Measurements from ENCODE around the gene SPEM3. TPM values are rescaled to one million over a fixed set of nuclear protein-coding genes. Genes with fewer than 3 reads are reported as not detected.

The SPEM3 gene
- total RNA-seq, 2 experiments from 2014 or later = not detected

Other genes with a start within 250 kb of the SPEM3 start
- 1 to 10 TPM; 2.6 to 3.9 TPM for gene ASGR1, start 249.5 kb upstream of the SPEM3 start, total RNA-seq
- gene DLG4, start 209.0 kb upstream of the SPEM3 start, total RNA-seq = 1 to 10 TPM; 9.5 to 9.7 TPM
- 100 to 1,000 TPM; 288 to 291 TPM for gene ACADVL, start 208.9 kb upstream of the SPEM3 start, total RNA-seq
- gene DVL2, start 194.3 kb upstream of the SPEM3 start, total RNA-seq = 10 to 100 TPM; 50.0 to 53.6 TPM
- gene PHF23, start 189.4 kb upstream of the SPEM3 start, total RNA-seq = 10 to 100 TPM; 17.8 to 24.4 TPM
- gene GABARAP, start 186.4 kb upstream of the SPEM3 start, total RNA-seq = 100 to 1,000 TPM; 104 to 118 TPM
- gene CTDNEP1, start 177.1 kb upstream of the SPEM3 start, total RNA-seq = 100 to 1,000 TPM; 159 to 160 TPM
- gene ELP5, start 176.6 kb upstream of the SPEM3 start, total RNA-seq = 10 to 100 TPM; 80.2 to 85.4 TPM
- 1 to 10 TPM; 1.5 to 1.7 TPM for gene CLDN7, start 166.4 kb upstream of the SPEM3 start, total RNA-seq
- under 1 TPM; 0.07 to 0.25 TPM for gene SLC2A4, start 147.1 kb upstream of the SPEM3 start, total RNA-seq
- gene YBX2, start 134.2 kb upstream of the SPEM3 start, total RNA-seq = under 1 TPM; 0.56 to 0.83 TPM
- 1,000 to 10,000 TPM; 1,064 TPM for gene EIF5A, start 121.2 kb upstream of the SPEM3 start, total RNA-seq
- 10 to 100 TPM; 31.8 to 36.8 TPM for gene GPS2, start 113.5 kb upstream of the SPEM3 start, total RNA-seq
- gene NEURL4, start 99.5 kb upstream of the SPEM3 start, total RNA-seq = 10 to 100 TPM; 36.2 to 40.4 TPM
- 100 to 1,000 TPM; 309 to 342 TPM for gene ACAP1, start 92.3 kb upstream of the SPEM3 start, total RNA-seq
- 10 to 100 TPM; 11.0 to 11.2 TPM for gene KCTD11, start 76.7 kb upstream of the SPEM3 start, total RNA-seq
- gene TMEM95, start 73.7 kb upstream of the SPEM3 start, total RNA-seq = not detected
- 1 to 10 TPM; 6.8 to 6.9 TPM for gene TNK1, start 47.8 kb upstream of the SPEM3 start, total RNA-seq
- 10 to 100 TPM; 62.6 to 71.1 TPM for gene PLSCR3, start 34.3 kb upstream of the SPEM3 start, total RNA-seq
- 10 to 100 TPM; 55.8 to 60.6 TPM for gene TMEM256, start 24.8 kb upstream of the SPEM3 start, total RNA-seq
- 10 to 100 TPM in 1 of 2 experiments, 1 to 10 TPM in 1; 9.4 to 10.9 TPM for gene NLGN2, start 21.0 kb upstream of the SPEM3 start, total RNA-seq
- gene SPEM1, start 8.5 kb upstream of the SPEM3 start, total RNA-seq = under 1 TPM in 1 of 2 experiments, not detected in 1; 0.36 TPM
- not detected for gene SPEM2, start 3.2 kb upstream of the SPEM3 start, total RNA-seq
- gene TMEM102, start 6.6 kb downstream of the SPEM3 start, total RNA-seq = 10 to 100 TPM; 12.5 to 14.2 TPM
- 10 to 100 TPM; 16.5 to 16.6 TPM for gene FGF11, start 10.7 kb downstream of the SPEM3 start, total RNA-seq
- 10 to 100 TPM; 11.5 to 11.7 TPM for gene CHRNB1, start 16.2 kb downstream of the SPEM3 start, total RNA-seq
- gene ZBTB4, start 50.8 kb downstream of the SPEM3 start, total RNA-seq = 10 to 100 TPM; 24.3 to 24.6 TPM
- not detected for gene SLC35G6, start 52.6 kb downstream of the SPEM3 start, total RNA-seq
- 100 to 1,000 TPM; 219 to 223 TPM for gene POLR2A, start 55.5 kb downstream of the SPEM3 start, total RNA-seq
- gene TNFSF12, start 120.2 kb downstream of the SPEM3 start, total RNA-seq = 10 to 100 TPM; 11.8 to 13.8 TPM
- 1 to 10 TPM; 4.0 to 6.9 TPM for gene TNFSF13, start 129.9 kb downstream of the SPEM3 start, total RNA-seq
- gene SENP3, start 133.1 kb downstream of the SPEM3 start, total RNA-seq = 10 to 100 TPM; 60.2 to 63.2 TPM
- gene CD68, start 150.8 kb downstream of the SPEM3 start, total RNA-seq = 10 to 100 TPM; 11.4 to 12.9 TPM
- gene MPDU1, start 155.0 kb downstream of the SPEM3 start, total RNA-seq = 10 to 100 TPM; 50.9 to 51.4 TPM
- under 1 TPM in 1 of 2 experiments, not detected in 1; 0.25 TPM for gene SOX15, start 161.2 kb downstream of the SPEM3 start, total RNA-seq
- 10 to 100 TPM; 28.6 to 33.1 TPM for gene FXR2, start 186.0 kb downstream of the SPEM3 start, total RNA-seq
- 10 to 100 TPM; 15.6 to 22.2 TPM for gene SAT2, start 199.0 kb downstream of the SPEM3 start, total RNA-seq
- not detected for gene SHBG, start 201.3 kb downstream of the SPEM3 start, total RNA-seq
- under 1 TPM in 1 of 2 experiments, not detected in 1; 0.38 TPM for gene ATP1B2, start 222.1 kb downstream of the SPEM3 start, total RNA-seq

All from activated CD8-positive, alpha-beta T cell treated with anti-CD3 and anti-CD28 coated beads for 36 hours (primary cell).